Panc1 (cell line): Measurements from ENCODE around the gene DCBLD1.

Source experiments
- POLR2AphosphoS5 ChIP-seq: IDR thresholded peaks from 2 replicates; pipeline ENCODE4 v1.6.1; 2012; ENCODE audit warnings: mild to moderate bottlenecking, low read depth, low read length, moderate library complexity
- SIN3A ChIP-seq: IDR thresholded peaks from 2 replicates; pipeline ENCODE4 v1.6.1; 2012; ENCODE audit warnings: low read depth, mild to moderate bottlenecking, low read length, moderate library complexity, borderline replicate concordance; ENCODE audit not compliant: insufficient read depth
- TF ChIP-seq, protein P1 (sequence below): fragments of 450-650 bp; IDR thresholded peaks from 2 replicates; pipeline ENCODE4 v1.5.1; 2017; ENCODE audit warnings: mild to moderate bottlenecking
- TF ChIP-seq, protein P2 (sequence below), 2 experiments: IDR thresholded peaks; 2 replicates each; pipeline ENCODE4 v1.6.1; 2011 to 2012; ENCODE audit warnings: low read depth in 2 of 2, control low read depth in 1 of 2, low read length in 1 of 2, mild to moderate bottlenecking in 1 of 2, moderate library complexity in 1 of 2; ENCODE audit not compliant: insufficient read depth in 1 of 2

- TF ChIP-seq, protein P1, sequence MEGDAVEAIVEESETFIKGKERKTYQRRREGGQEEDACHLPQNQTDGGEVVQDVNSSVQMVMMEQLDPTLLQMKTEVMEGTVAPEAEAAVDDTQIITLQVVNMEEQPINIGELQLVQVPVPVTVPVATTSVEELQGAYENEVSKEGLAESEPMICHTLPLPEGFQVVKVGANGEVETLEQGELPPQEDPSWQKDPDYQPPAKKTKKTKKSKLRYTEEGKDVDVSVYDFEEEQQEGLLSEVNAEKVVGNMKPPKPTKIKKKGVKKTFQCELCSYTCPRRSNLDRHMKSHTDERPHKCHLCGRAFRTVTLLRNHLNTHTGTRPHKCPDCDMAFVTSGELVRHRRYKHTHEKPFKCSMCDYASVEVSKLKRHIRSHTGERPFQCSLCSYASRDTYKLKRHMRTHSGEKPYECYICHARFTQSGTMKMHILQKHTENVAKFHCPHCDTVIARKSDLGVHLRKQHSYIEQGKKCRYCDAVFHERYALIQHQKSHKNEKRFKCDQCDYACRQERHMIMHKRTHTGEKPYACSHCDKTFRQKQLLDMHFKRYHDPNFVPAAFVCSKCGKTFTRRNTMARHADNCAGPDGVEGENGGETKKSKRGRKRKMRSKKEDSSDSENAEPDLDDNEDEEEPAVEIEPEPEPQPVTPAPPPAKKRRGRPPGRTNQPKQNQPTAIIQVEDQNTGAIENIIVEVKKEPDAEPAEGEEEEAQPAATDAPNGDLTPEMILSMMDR, result no peak
- TF ChIP-seq POLR2AphosphoS5 (no peak), SIN3A (no peak)
- TF ChIP-seq, protein P2, sequence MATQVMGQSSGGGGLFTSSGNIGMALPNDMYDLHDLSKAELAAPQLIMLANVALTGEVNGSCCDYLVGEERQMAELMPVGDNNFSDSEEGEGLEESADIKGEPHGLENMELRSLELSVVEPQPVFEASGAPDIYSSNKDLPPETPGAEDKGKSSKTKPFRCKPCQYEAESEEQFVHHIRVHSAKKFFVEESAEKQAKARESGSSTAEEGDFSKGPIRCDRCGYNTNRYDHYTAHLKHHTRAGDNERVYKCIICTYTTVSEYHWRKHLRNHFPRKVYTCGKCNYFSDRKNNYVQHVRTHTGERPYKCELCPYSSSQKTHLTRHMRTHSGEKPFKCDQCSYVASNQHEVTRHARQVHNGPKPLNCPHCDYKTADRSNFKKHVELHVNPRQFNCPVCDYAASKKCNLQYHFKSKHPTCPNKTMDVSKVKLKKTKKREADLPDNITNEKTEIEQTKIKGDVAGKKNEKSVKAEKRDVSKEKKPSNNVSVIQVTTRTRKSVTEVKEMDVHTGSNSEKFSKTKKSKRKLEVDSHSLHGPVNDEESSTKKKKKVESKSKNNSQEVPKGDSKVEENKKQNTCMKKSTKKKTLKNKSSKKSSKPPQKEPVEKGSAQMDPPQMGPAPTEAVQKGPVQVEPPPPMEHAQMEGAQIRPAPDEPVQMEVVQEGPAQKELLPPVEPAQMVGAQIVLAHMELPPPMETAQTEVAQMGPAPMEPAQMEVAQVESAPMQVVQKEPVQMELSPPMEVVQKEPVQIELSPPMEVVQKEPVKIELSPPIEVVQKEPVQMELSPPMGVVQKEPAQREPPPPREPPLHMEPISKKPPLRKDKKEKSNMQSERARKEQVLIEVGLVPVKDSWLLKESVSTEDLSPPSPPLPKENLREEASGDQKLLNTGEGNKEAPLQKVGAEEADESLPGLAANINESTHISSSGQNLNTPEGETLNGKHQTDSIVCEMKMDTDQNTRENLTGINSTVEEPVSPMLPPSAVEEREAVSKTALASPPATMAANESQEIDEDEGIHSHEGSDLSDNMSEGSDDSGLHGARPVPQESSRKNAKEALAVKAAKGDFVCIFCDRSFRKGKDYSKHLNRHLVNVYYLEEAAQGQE (IDR thresholded peaks at IDR 0.05; ENCODE audit: insufficient read depth in 1 of 2, low read depth in 2 of 2, low read length in 1 of 2), result no peak
Measured at GRCh38 chr6:117489003-117489402, 6.5 kb downstream of the DCBLD1 start.
